WTC11 (cell line): ENCODE results near the gene PPP1CB. TPM values are rescaled to one million over a fixed set of nuclear protein-coding genes. Genes with fewer than 3 reads are reported as not detected.

Experiments
- ATAC-seq: fragments of 200-7000 bp; cut with Tn5 transposase; 2 replicates; pipeline ENCODE4 v1.10.0; 2021; ENCODE audit warnings: mild to moderate bottlenecking, moderate library complexity
- CTCF ChIA-PET: fragments of 300-600 bp; sonication (Branson Sonifier 250); formaldehyde crosslinking; loops from one replicate; lab custom pipeline; 2021; ENCODE audit warnings: antibody characterized with exemption; lab: Charles Lee
- POLR2A ChIA-PET: fragments of 350-600 bp; sonication (Branson Sonifier 250); formaldehyde crosslinking; loops from one replicate; lab custom pipeline; 2021; ENCODE audit warnings: antibody characterized with exemption; lab: Charles Lee
- DNase-seq: peaks from one replicate; pipeline ENCODE4 v3.0.0; 2021; ENCODE audit warnings: low spot score
- H3K27ac Mint-ChIP-seq: 2 replicates; pipeline ENCODE4 v1.8.0; 2021; ENCODE audit warnings: mixed read lengths
- H3K27me3 Mint-ChIP-seq: 2 replicates; pipeline ENCODE4 v1.8.0; 2021; ENCODE audit warnings: low read depth, mild to moderate bottlenecking, moderate library complexity, mixed read lengths
- H3K36me3 Mint-ChIP-seq: 2 replicates; pipeline ENCODE4 v1.8.0; 2021; ENCODE audit warnings: mixed read lengths
- H3K4me1 Mint-ChIP-seq: 2 replicates; pipeline ENCODE4 v1.8.0; 2022; ENCODE audit warnings: mixed read lengths
- H3K4me3 Mint-ChIP-seq: 2 replicates; pipeline ENCODE4 v1.8.0; 2021; ENCODE audit warnings: mild to moderate bottlenecking, moderate library complexity, mixed read lengths
- H3K9me3 Mint-ChIP-seq: 2 replicates; pipeline ENCODE4 v1.8.0; 2021; ENCODE audit warnings: mixed read lengths
- AR ChIP-seq: fragments of 250-450 bp; sonication (Bioruptor Pico); IDR thresholded peaks from 2 replicates; pipeline ENCODE4 v1.9.0; 2021; ENCODE audit warnings: mild to moderate bottlenecking
- CDX4 ChIP-seq: fragments of 250-450 bp; sonication (Bioruptor Pico); IDR thresholded peaks from 2 replicates; pipeline ENCODE4 v1.9.0; 2021; ENCODE audit warnings: moderate library complexity, mild to moderate bottlenecking, inconsistent platforms, borderline replicate concordance
- CREB1 ChIP-seq: sonication (generic); formaldehyde crosslinking; IDR thresholded peaks from 2 replicates; pipeline ENCODE4 v1.8.0; 2023; ENCODE audit warnings: mild to moderate bottlenecking, missing genetic modification reagents
- ESRRA ChIP-seq: sonication (generic); formaldehyde crosslinking; IDR thresholded peaks from 2 replicates; pipeline ENCODE4 v1.8.1; 2022; ENCODE audit warnings: mild to moderate bottlenecking, missing genetic modification reagents, borderline replicate concordance
- ETV6 ChIP-seq: sonication (generic); formaldehyde crosslinking; IDR thresholded peaks from 2 replicates; pipeline ENCODE4 v1.8.1; 2022; ENCODE audit warnings: mild to moderate bottlenecking, missing genetic modification reagents
- FOXJ3 ChIP-seq: sonication (generic); formaldehyde crosslinking; IDR thresholded peaks from 2 replicates; pipeline ENCODE4 v1.9.0; 2021; ENCODE audit warnings: missing genetic modification reagents, mild to moderate bottlenecking, borderline replicate concordance
- GTF2I ChIP-seq: fragments of 250-450 bp; sonication (Bioruptor Pico); conservative IDR thresholded peaks from 2 replicates; pipeline ENCODE4 v1.4.0; 2021; ENCODE audit warnings: mild to moderate bottlenecking
- KAT7 ChIP-seq: sonication (generic); formaldehyde crosslinking; IDR thresholded peaks from 2 replicates; pipeline ENCODE4 v1.8.1; 2023; ENCODE audit warnings: missing genetic modification reagents, mild to moderate bottlenecking, borderline replicate concordance
- NFATC4 ChIP-seq: fragments of 250-450 bp; sonication (Bioruptor Pico); IDR thresholded peaks from 2 replicates; pipeline ENCODE4 v1.9.0; 2021; ENCODE audit warnings: mild to moderate bottlenecking
- SMAD4 ChIP-seq: sonication (generic); formaldehyde crosslinking; IDR thresholded peaks from 2 replicates; pipeline ENCODE4 v1.8.0; 2022; ENCODE audit warnings: mild to moderate bottlenecking, missing genetic modification reagents
- SP1 ChIP-seq: sonication (generic); formaldehyde crosslinking; conservative IDR thresholded peaks from 2 replicates; pipeline ENCODE4 v1.8.1; 2022; ENCODE audit warnings: missing genetic modification reagents
- STAT6 ChIP-seq: sonication (generic); formaldehyde crosslinking; conservative IDR thresholded peaks from 2 replicates; pipeline ENCODE4 v1.8.1; 2023; ENCODE audit warnings: mild to moderate bottlenecking, low read depth, missing genetic modification reagents, moderate library complexity
- ZNF121 ChIP-seq: sonication (generic); formaldehyde crosslinking; IDR thresholded peaks from 2 replicates; pipeline ENCODE4 v1.8.0; 2023; ENCODE audit warnings: missing genetic modification reagents
- ZNF281 ChIP-seq: sonication (generic); formaldehyde crosslinking; IDR thresholded peaks from 2 replicates; pipeline ENCODE4 v1.8.0; 2023; ENCODE audit warnings: mild to moderate bottlenecking, missing genetic modification reagents
- ZNF317 ChIP-seq: sonication (generic); formaldehyde crosslinking; IDR thresholded peaks from 2 replicates; pipeline ENCODE4 v1.8.1; 2023; ENCODE audit warnings: low read depth, mild to moderate bottlenecking, moderate library complexity, missing genetic modification reagents, borderline replicate concordance
- total RNA-seq: library from RNA; stranded (reverse); gene quantifications from 3 replicates; pipeline ENCODE4 v1.2.3, GENCODE V29; 2021
- TF ChIP-seq, protein P1 (sequence below): fragments of 250-450 bp; sonication (Bioruptor Pico); IDR thresholded peaks from 2 replicates; pipeline ENCODE4 v1.8.0; 2021; ENCODE audit warnings: mild to moderate bottlenecking
- TF ChIP-seq, protein P2 (sequence below): sonication (generic); formaldehyde crosslinking; IDR thresholded peaks from 2 replicates; pipeline ENCODE4 v1.8.0; 2022; ENCODE audit warnings: mild to moderate bottlenecking, missing genetic modification reagents

The PPP1CB gene
- total RNA-seq, 1 experiment from 2014 or later: 133 TPM

DNA sequence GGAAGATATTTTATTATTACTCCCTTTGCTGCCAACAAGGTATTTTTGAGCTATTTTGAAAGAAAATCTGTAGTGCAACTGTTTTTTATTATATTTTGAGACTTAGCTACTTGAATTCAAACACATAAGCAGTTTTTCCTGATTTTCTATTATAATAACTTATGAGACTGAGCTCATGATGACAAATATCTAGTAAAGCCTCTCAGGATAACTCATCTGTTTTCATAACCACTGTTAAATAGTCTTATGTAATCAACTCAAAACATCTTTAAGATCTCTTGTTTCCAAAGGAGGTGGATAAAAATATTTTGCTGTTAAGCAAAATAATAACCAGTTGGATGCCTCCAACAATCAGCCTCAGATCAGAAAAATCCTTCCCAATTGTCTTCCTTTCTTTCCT lies 21.9 kb upstream of the PPP1CB start:
- ChIA-PET CTCF (interaction anchor here (1.0 kb wide), 1 partner anchor 9 kb away, joined by 4 read pairs; no protein-coding TSS in a partner anchor), POLR2A (no interaction called here)
- DNase-seq: no peak
- no peaks in the 10 kb centered on the region for H3K36me3 Mint-ChIP-seq
- TF ChIP-seq, protein P1, sequence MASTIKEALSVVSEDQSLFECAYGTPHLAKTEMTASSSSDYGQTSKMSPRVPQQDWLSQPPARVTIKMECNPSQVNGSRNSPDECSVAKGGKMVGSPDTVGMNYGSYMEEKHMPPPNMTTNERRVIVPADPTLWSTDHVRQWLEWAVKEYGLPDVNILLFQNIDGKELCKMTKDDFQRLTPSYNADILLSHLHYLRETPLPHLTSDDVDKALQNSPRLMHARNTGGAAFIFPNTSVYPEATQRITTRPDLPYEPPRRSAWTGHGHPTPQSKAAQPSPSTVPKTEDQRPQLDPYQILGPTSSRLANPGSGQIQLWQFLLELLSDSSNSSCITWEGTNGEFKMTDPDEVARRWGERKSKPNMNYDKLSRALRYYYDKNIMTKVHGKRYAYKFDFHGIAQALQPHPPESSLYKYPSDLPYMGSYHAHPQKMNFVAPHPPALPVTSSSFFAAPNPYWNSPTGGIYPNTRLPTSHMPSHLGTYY: no peak
- TF ChIP-seq AR (CRISPR knock-in tag) (no peak), CDX4 (CRISPR knock-in tag) (no peak), STAT6 (CRISPR knock-in tag) (no peak), ZNF281 (CRISPR knock-in tag) (no peak), NFATC4 (CRISPR knock-in tag) (no peak), FOXJ3 (CRISPR knock-in tag) (no peak), SMAD4 (no peak), SP1 (CRISPR knock-in tag) (no peak), ETV6 (CRISPR knock-in tag) (no peak)
- TF ChIP-seq, protein P2, sequence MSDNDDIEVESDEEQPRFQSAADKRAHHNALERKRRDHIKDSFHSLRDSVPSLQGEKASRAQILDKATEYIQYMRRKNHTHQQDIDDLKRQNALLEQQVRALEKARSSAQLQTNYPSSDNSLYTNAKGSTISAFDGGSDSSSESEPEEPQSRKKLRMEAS: no peak
- H3K27ac Mint-ChIP-seq: no peak overlapping the region
- H3K9me3 Mint-ChIP-seq: no peaks in the 10 kb centered on the region
- H3K4me3 Mint-ChIP-seq: no peak overlapping the region
- ATAC-seq: no peak
- H3K27me3 Mint-ChIP-seq: no peaks in the 10 kb centered on the region
- no peaks in the 10 kb centered on the region for H3K4me1 Mint-ChIP-seq

GRCh38 chr2:28730641-28731146 lies 20.9 kb upstream of the PPP1CB start:
- ATAC-seq (no peak), DNase-seq (no peak)
- H3K4me1 Mint-ChIP-seq: no peaks in the 10 kb centered on the region
- no peak for TF ChIP-seq CDX4 (CRISPR knock-in tag)
- TF ChIP-seq ZNF317 (CRISPR knock-in tag): no peak
- TF ChIP-seq ZNF121 (CRISPR knock-in tag): no peak
- TF ChIP-seq GTF2I (CRISPR knock-in tag): no peak
- TF ChIP-seq ESRRA (CRISPR knock-in tag): no peak
- TF ChIP-seq NFATC4 (CRISPR knock-in tag): no peak
- no peak for TF ChIP-seq SMAD4
- TF ChIP-seq KAT7 (CRISPR knock-in tag): no peak
- TF ChIP-seq CREB1 (CRISPR knock-in tag): no peak
- no peak overlapping the region for H3K27ac Mint-ChIP-seq
- no peak overlapping the region for H3K4me3 Mint-ChIP-seq
- ChIA-PET POLR2A (interaction anchor here (0.7 kb wide), 1 partner anchor 148 kb away, joined by 6 read pairs; no protein-coding TSS in a partner anchor), CTCF (interaction anchor here (1.0 kb wide), 1 partner anchor 10 kb away, joined by 4 read pairs; no protein-coding TSS in a partner anchor)
- H3K9me3 Mint-ChIP-seq: no peaks in the 10 kb centered on the region
- H3K27me3 Mint-ChIP-seq: no peaks in the 10 kb centered on the region
- H3K36me3 Mint-ChIP-seq: no peaks in the 10 kb centered on the region
